GM12892 (cell line): ENCODE data around the gene KCNN2.

Experiments
- DNase-seq: peaks from one replicate; pipeline ENCODE4 v3.0.0; 2011; ENCODE audit not compliant: insufficient read length
- FAIRE-seq: peaks from 2 replicates; lab custom pipeline; 2011; peaks lifted over from hg19 to GRCh38; lab: Jason Lieb, UNC
- POLR2A ChIP-seq: IDR thresholded peaks from 2 replicates; pipeline ENCODE4 v1.6.1; 2011; ENCODE audit warnings: low read depth, low read length, control low read depth
- POLR2AphosphoS5 ChIP-seq: IDR thresholded peaks from 2 replicates; pipeline ENCODE4 v1.6.1; 2011; ENCODE audit warnings: low read depth, low read length, control low read depth
- TAF1 ChIP-seq: IDR thresholded peaks from 2 replicates; pipeline ENCODE4 v1.6.1; 2011; ENCODE audit warnings: low read depth, mild to moderate bottlenecking, control low read depth, low read length, borderline replicate concordance

The KCNN2 gene

DNA sequence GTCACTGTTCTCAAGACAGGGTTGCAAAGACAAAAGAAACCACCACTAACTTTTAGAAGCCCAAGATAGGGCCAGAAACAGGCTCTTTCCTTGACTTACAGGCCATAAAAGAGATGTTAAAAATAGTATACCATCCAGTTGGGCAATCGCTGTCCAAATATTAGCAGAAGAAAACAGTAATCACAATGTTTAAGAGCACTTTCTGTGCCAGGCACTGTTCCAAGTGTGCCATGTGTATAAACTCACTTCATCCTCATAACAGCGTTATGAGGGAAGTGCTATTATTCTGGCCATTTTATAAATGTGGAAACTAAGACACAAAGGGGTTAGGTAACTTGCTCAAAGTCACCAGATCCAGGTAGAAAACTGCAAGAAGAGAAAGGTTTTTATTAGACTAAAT is 111.7 kb downstream of the KCNN2 start:
- TF ChIP-seq POLR2A (no peak), POLR2AphosphoS5 (no peak), TAF1 (no peak)
- no peak for FAIRE-seq
- no peak for DNase-seq

DNA sequence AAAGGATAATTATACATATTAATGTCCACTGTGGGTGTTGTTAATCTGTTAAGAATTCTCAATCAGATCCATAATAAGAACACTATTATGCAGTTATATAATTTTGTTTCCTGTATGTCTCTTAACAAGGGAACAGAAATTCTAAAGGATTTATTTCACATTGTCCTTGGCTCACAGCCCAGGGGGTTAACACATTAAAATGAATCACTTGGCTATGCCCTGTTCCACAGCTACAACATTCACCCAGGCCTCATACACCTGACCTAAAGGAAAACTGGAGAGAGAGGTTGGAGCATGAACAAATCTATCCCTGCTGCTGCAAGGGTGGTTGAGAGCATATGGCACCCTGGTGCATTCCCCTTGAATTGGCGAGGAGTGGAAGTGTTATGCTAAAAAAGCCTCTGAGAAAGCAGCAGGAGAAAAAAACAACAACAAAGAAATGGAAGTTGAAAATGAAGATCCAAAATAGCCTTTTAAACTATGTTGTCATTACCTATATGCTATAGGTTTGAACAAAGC is 116.0 kb downstream of the KCNN2 start:
- DNase-seq: no peak
- no peak for TF ChIP-seq TAF1
- TF ChIP-seq POLR2AphosphoS5: no peak
- no peak for TF ChIP-seq POLR2A
- no peak for FAIRE-seq

DNA sequence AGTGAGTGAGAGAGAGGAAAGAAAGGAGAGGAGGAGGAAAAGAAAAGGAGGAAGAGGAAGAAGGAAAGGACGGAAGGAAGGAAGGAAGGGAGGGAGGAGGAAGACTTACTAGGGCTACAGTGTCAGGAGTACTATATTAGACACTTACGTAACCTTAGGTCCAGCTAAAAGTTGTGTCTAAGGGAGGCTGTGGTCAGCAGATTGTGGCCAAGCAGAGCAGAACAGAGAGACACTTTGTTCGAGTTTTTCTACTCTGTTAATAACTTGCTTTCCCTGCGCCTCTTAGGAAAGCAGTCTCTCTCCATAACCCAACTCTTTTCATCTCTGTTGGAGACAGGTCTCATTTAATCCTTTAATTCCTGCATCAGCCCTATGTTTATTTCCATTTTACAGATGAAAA is 138.9 kb downstream of the KCNN2 start:
- TF ChIP-seq POLR2AphosphoS5 (no peak), TAF1 (no peak), POLR2A (no peak)
- DNase-seq (no peak), FAIRE-seq (no peak)

DNA sequence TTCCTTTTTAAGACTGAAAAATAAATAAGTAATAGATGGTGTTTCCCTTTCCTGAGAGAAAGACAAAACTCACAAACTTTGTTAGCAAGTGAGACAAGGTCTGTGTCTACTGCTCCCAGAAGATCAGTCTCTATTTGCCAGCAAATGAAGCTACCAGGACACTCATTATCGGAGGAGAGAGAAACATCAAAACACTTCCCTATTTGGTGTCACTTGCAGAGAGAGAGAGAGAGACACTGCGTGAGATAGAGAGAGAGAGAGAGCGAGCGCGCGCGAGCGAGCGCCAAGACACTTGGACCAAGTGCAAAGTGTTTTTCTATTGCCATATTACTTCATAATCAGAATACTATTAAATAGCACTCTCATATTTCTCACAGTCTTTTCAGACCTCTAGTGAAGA is 142.7 kb downstream of the KCNN2 start:
- FAIRE-seq: no peak
- DNase-seq: no peak
- TF ChIP-seq POLR2AphosphoS5 (no peak), TAF1 (no peak), POLR2A (no peak)

DNA sequence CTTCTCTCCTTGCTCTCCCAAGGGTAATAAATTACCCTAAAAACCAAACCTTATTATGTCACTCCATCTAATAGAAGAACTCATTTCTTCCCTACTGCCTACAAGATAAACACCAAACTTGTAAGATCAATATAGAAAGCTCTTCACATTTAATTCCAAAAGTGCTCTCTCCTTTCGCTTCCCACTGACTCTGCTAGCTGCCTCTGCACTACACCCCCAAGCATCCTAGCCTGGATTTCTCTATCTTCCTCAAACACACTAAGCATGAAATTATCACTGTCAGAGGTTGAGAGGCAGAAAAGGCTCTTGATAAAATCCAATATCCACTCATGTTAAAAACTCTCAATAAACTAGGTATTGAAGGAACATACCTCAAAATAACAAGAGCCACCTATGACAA is 162.4 kb downstream of the KCNN2 start:
- no peak for FAIRE-seq
- TF ChIP-seq TAF1: no peak
- no peak for TF ChIP-seq POLR2A
- no peak for TF ChIP-seq POLR2AphosphoS5
- no peak for DNase-seq

DNA sequence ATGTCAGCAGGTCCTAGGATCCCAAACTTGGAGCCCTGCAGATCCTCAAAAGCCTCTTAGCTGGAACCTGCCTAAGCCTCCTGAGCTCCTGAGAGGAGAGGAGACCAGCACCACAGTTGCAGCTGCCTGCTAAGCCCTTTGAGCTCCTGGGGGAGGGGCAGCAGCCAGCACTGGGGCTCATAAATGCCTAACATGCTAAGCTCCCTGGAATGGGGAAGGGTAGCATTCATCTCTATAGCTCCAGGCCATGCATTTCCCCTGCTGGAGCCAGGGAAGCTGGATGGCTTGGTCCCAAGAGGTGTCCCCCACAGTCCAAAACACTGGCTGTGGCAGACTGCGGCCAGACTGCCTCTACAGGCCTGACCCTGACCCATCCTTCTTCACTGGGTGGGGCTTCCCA is 182.7 kb downstream of the KCNN2 start:
- TF ChIP-seq TAF1 (no peak), POLR2AphosphoS5 (no peak), POLR2A (no peak)
- DNase-seq (no peak), FAIRE-seq (no peak)
